Body of pancreas (tissue), 4 donors: ENCODE results near the gene ZDHHC22.

Experiments
- POLR2A ChIP-seq, 3 donors: fragments of 450-650 bp; IDR thresholded peaks; one replicate each; pipeline ENCODE4 v1.6.1; 2016; ENCODE audit warnings: antibody characterized with exemption in 3 of 3, mild to moderate bottlenecking in 2 of 3
- TF ChIP-seq, protein P1 (sequence below), 7 experiments: fragments of 450-650 bp in 4 of 7; fragments of 200-600 bp in 3 of 7; sonication (generic) in 3 of 7; IDR thresholded peaks; one replicate each; pipeline ENCODE4 v1.5.1; 2016 to 2019; ENCODE audit warnings: antibody characterized with exemption in 7 of 7

DNA sequence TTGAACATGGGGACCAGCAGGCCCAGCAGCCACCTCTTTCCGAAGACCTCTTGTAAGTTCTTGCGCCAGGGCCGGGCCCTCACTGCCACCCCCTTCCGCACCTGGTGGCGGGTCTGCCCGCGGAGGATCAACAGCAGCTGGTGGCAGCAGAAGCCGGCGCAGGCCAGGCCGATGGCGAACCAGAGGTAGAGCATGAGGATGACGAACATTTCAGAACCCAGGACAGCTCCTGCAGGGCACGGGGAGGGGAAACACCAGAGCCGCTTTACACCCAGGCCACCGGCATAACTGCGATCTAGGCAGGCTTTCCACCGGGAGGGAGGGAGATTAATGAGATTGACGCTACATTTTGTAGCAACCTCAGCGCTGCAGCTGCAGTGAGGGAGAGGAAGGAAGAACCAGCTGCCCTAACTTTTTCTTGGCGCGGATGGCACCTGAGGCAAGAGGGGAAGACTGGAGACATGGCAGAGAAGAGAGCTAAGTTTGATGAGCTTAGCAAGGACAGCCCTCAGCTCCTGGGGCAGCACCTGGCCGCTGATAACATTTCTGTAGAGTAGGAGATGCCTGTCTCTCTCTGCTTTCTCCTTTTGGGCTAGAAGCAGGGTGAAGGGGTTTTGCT is 7.8 kb downstream of the ZDHHC22 start:
- TF ChIP-seq, protein P1, sequence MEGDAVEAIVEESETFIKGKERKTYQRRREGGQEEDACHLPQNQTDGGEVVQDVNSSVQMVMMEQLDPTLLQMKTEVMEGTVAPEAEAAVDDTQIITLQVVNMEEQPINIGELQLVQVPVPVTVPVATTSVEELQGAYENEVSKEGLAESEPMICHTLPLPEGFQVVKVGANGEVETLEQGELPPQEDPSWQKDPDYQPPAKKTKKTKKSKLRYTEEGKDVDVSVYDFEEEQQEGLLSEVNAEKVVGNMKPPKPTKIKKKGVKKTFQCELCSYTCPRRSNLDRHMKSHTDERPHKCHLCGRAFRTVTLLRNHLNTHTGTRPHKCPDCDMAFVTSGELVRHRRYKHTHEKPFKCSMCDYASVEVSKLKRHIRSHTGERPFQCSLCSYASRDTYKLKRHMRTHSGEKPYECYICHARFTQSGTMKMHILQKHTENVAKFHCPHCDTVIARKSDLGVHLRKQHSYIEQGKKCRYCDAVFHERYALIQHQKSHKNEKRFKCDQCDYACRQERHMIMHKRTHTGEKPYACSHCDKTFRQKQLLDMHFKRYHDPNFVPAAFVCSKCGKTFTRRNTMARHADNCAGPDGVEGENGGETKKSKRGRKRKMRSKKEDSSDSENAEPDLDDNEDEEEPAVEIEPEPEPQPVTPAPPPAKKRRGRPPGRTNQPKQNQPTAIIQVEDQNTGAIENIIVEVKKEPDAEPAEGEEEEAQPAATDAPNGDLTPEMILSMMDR (IDR thresholded peaks at IDR 0.05) = no peak
- no peak for TF ChIP-seq POLR2A (IDR thresholded peaks at IDR 0.05)
